ENCODE data around the gene MRPL34. TPM values are rescaled to one million over a fixed set of nuclear protein-coding genes. Genes with fewer than 3 reads are reported as not detected.

Gene MRPL34
- total RNA-seq, 1 donor from 2014 or later = 60.2 TPM

DNA sequence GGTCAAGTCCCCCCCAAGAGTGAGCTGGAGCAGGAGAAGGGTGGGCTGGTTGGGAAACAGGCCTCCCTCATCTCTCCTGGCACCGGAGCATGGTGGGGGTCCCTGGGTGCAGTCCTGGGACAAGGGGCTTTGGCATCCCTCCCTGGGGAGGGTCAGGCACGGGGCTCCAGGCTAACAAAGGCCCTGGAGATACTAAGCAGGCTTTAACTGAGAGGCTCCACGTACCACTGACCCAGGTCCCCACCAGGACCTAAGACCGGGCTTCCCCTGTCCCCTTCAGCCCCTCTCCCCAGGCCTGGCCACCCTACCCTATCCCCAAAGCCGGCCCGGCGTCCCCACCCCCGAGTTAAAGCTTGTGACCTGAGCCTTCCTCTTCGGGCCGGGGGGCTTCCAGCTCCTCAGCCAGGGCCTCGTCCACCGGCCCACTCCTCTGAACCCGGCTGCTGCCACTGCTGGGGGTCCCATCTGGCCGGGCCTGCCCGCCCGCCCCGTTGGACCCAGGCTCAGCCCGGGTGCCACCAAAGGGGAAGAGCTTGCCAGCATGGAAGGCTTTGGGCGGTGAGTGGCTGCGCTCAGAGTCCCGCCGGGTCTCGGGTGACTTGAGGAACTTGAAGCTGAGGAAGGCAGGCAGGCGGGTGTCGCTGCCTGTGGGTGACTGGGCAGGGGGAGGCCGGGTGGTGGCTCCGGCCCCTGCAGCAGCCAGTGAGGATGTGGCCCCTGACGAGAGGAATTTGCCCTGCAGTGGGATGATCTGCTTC, 18.9 kb downstream of the MRPL34 start:
- H3K36me3 Mint-ChIP-seq (ENCODE audit: low read depth, unreplicated experiment) = peaks cover 15% of the 10 kb centered on the region
- no peak overlapping the region for H3K4me3 Mint-ChIP-seq (ENCODE audit: unreplicated experiment)
- peaks cover 12% of the 10 kb centered on the region for H3K27me3 Mint-ChIP-seq (ENCODE audit: unreplicated experiment)
- H3K27ac Mint-ChIP-seq (ENCODE audit: unreplicated experiment) = no peak overlapping the region
- TF ChIP-seq, protein P1, sequence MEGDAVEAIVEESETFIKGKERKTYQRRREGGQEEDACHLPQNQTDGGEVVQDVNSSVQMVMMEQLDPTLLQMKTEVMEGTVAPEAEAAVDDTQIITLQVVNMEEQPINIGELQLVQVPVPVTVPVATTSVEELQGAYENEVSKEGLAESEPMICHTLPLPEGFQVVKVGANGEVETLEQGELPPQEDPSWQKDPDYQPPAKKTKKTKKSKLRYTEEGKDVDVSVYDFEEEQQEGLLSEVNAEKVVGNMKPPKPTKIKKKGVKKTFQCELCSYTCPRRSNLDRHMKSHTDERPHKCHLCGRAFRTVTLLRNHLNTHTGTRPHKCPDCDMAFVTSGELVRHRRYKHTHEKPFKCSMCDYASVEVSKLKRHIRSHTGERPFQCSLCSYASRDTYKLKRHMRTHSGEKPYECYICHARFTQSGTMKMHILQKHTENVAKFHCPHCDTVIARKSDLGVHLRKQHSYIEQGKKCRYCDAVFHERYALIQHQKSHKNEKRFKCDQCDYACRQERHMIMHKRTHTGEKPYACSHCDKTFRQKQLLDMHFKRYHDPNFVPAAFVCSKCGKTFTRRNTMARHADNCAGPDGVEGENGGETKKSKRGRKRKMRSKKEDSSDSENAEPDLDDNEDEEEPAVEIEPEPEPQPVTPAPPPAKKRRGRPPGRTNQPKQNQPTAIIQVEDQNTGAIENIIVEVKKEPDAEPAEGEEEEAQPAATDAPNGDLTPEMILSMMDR (IDR thresholded peaks at IDR 0.05; ENCODE audit: unreplicated experiment) = no peak
- no peaks in the 10 kb centered on the region for H3K4me1 Mint-ChIP-seq (ENCODE audit: unreplicated experiment)
- no peak for DNase-seq (ENCODE audit: low spot score)
- no peaks in the 10 kb centered on the region for H3K9me3 Mint-ChIP-seq (ENCODE audit: unreplicated experiment)

DNA sequence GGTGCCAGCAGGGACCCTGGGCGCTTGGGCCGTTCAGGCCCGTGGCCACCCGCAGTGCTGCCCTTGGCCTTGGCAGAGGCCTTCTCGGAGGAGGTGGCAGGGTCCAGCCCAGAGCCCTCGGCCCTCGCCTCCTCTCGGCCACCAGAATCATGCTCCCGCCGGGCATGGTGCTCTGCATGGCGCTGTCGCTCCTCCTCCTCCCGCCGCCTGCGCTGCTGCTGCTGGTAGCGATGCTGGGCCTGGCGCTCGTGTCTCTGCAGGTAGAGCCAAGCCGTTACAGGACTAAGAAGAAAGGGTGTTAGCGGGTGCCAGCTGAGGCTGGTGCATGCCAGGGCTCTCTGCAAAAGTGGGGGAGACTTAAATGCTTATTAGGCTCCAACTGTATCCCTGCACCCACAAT, 19.5 kb downstream of the MRPL34 start:
- Mint-ChIP-seq H3K4me1 (ENCODE audit: unreplicated experiment) (no peaks in the 10 kb centered on the region), H3K36me3 (ENCODE audit: low read depth, unreplicated experiment) (peaks cover 13% of the 10 kb centered on the region), H3K9me3 (ENCODE audit: unreplicated experiment) (no peaks in the 10 kb centered on the region), H3K27ac (ENCODE audit: unreplicated experiment) (peak overlapping the region; percentile 42), H3K27me3 (ENCODE audit: unreplicated experiment) (peaks cover 12% of the 10 kb centered on the region), H3K4me3 (ENCODE audit: unreplicated experiment) (no peak overlapping the region)
- no peak for DNase-seq (ENCODE audit: low spot score)
- TF ChIP-seq, protein P1 (IDR thresholded peaks at IDR 0.05; ENCODE audit: unreplicated experiment) = no peak

DNA sequence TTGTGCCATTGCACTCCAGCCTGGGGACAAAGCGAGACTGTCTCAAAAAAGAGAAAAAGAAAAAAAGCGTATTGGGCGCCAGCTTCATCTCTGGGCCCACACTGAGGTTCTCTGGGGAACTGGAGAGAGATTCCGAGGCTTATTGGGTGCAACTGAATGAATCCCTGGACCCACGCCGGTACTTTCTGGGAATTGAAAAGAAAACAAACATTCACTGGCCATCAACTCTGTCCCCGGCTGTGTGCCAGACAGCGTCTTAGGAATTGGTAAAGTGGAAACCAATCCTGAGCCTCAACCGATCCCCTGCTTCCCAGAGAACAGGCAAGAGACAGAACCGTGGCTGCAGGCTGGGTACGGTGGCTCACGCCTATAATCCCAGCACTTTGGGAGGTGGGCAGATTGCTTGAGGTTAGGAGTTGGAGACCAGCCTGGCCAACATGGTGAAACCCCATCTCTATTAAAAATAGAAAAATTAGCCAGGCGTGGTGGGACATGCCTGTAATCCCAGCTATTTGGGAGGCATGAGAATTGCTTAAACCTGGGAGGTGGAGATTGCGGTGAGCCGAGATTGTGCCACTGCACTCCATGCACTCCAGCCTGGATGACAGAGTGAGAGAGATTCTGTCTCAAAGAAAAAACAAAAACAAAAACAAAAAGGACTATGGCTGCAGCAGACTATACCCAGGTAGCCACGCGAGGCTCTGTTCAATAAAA, 20.4 kb downstream of the MRPL34 start:
- no peak overlapping the region for H3K27ac Mint-ChIP-seq (ENCODE audit: unreplicated experiment)
- no peaks in the 10 kb centered on the region for H3K4me1 Mint-ChIP-seq (ENCODE audit: unreplicated experiment)
- TF ChIP-seq, protein P1 (IDR thresholded peaks at IDR 0.05; ENCODE audit: unreplicated experiment) = no peak
- DNase-seq (ENCODE audit: low spot score) = no peak
- peaks cover 15% of the 10 kb centered on the region for H3K27me3 Mint-ChIP-seq (ENCODE audit: unreplicated experiment)
- H3K9me3 Mint-ChIP-seq (ENCODE audit: unreplicated experiment) = no peaks in the 10 kb centered on the region
- H3K36me3 Mint-ChIP-seq (ENCODE audit: low read depth, unreplicated experiment) = peaks cover 16% of the 10 kb centered on the region
- peak overlapping the region; percentile 21 for H3K4me3 Mint-ChIP-seq (ENCODE audit: unreplicated experiment)

DNA sequence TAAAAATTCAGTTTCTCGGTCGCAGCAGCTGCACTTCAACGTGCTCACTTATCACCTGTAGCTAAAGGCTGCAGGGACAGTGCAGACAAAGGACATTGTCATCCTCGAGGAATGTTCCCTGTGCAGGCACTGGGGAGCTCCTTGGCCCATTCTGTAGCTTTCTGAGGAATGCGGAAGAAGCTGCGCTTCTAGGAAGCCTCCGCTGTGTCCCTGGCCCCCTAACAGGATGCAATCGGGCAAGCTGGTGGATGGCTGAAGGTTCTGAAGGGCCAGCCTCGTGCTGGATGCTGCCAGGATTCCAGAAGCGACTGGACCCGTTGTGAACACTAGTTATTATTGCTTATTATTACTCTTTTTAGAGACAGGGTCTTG, 20.9 kb downstream of the MRPL34 start:
- Mint-ChIP-seq H3K27ac (ENCODE audit: unreplicated experiment) (no peak overlapping the region), H3K27me3 (ENCODE audit: unreplicated experiment) (peaks cover 15% of the 10 kb centered on the region), H3K9me3 (ENCODE audit: unreplicated experiment) (no peaks in the 10 kb centered on the region), H3K36me3 (ENCODE audit: low read depth, unreplicated experiment) (peaks cover 16% of the 10 kb centered on the region), H3K4me3 (ENCODE audit: unreplicated experiment) (peak overlapping the region; percentile 21), H3K4me1 (ENCODE audit: unreplicated experiment) (no peaks in the 10 kb centered on the region)
- TF ChIP-seq, protein P1 (IDR thresholded peaks at IDR 0.05; ENCODE audit: unreplicated experiment) = no peak
- DNase-seq (ENCODE audit: low spot score) = no peak
